ENCODE data around the gene HERC5.

HERC5 gene

GRCh38 chr4:88517825-88518224 lies 60.9 kb downstream of the HERC5 start:
- no peak for DNase-seq (ENCODE audit: extremely low read depth, low read depth)
- no peak for TF ChIP-seq CTCF (IDR thresholded peaks at IDR 0.05; ENCODE audit: low read depth, low read length, missing control alignments)
- H3K4me3 ChIP-seq (replicated peaks; ENCODE audit: low read depth, low read length) = no peak overlapping the region

- TF ChIP-seq CTCF (IDR thresholded peaks at IDR 0.05; ENCODE audit: low read depth, low read length, missing control alignments) = no peak
- H3K4me3 ChIP-seq (replicated peaks; ENCODE audit: low read depth, low read length) = no peak overlapping the region
- DNase-seq (ENCODE audit: extremely low read depth, low read depth) = no peak
Measured at GRCh38 chr4:88518911-88519310, 62.0 kb downstream of the HERC5 start.

GRCh38 chr4:88522702-88523324 lies 65.9 kb downstream of the HERC5 start:
- peak overlapping the region; percentile 83 for H3K4me3 ChIP-seq (replicated peaks; ENCODE audit: low read depth, low read length)
- DNase-seq (ENCODE audit: extremely low read depth, low read depth) = no peak
- no peak for TF ChIP-seq CTCF (IDR thresholded peaks at IDR 0.05; ENCODE audit: low read depth, low read length, missing control alignments)

- no peak for TF ChIP-seq CTCF (IDR thresholded peaks at IDR 0.05; ENCODE audit: low read depth, low read length, missing control alignments)
- peak within 1 kb of the TSS; percentile 83 for H3K4me3 ChIP-seq (replicated peaks; ENCODE audit: low read depth, low read length)
- DNase-seq (ENCODE audit: extremely low read depth, low read depth) = peak; percentile 68
Measured at GRCh38 chr4:88523325-88524129, 66.6 kb downstream of the HERC5 start, which contains the start of gene PYURF. PYURF (minus strand) TSS chr4:88523776; CDS start chr4:88523700, 76 bp downstream.

GRCh38 chr4:88524171-88524570 lies 67.3 kb downstream of the HERC5 start:
- peak overlapping the region; percentile 83 for H3K4me3 ChIP-seq (replicated peaks; ENCODE audit: low read depth, low read length)
- no peak for DNase-seq (ENCODE audit: extremely low read depth, low read depth)
- TF ChIP-seq CTCF (IDR thresholded peaks at IDR 0.05; ENCODE audit: low read depth, low read length, missing control alignments) = no peak

- no peak overlapping the region for H3K4me3 ChIP-seq (replicated peaks; ENCODE audit: low read depth, low read length)
- DNase-seq (ENCODE audit: extremely low read depth, low read depth) = no peak
- no peak for TF ChIP-seq CTCF (IDR thresholded peaks at IDR 0.05; ENCODE audit: low read depth, low read length, missing control alignments)
Measured at GRCh38 chr4:88526221-88526815, 69.4 kb downstream of the HERC5 start.

All from HFF-Myc (cell line).